ENCODE measurements around the gene KMO.

KMO gene

DNA sequence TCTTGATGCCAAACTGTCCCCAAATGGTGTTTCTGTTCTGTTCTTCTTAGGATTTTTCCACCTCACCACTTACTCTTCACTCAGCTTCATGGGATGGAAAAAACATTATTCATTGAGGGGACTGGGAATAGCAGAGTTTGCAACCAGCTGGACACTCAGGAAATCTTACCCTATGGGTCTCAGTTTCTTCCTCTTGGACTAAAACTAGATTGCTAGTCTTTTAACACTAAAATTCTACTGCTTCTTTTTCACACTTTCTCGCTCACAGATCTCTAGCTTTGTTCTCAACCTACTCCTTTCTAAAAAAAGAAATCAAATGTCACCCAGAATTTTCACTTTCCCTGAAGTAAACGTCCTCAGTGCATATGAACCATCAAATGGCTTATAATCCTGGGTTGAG, 4.8 kb downstream of the KMO start:
- no peak for DNase-seq (ENCODE audit: low read depth in 2 of 3, low spot score in 1 of 3)

DNA sequence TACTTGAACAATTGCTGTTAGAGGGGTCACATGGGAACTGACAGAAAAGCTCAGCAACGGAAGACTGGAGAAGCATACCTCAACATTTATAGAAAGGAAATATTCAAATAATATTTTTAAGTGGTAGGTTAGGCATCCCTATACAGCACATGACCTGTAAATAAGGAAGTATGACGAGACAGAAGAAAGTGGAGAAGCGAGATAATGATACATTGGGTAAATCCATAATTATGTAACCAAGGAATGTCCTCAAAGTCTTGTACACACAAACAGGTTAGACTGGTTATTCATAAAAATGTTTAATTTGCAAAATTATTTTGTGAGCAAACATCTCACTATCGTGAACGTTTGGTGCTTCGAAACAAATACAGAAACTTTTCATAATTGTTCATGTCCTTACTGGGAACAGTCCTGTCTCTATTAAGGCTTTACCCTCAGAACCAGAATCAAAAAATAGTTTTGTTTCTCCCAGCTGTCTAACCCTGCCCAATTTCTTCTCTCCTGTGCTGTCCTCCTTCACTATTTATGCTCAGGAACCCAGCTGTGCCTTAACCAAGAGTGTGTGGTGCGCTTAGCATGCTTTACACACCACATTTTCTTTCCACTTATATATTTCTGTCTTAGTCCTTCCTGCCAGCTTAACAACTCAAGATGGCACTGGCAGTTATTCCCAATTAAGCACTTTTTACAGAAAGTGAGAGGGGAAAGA, 10.2 kb downstream of the KMO start:
- DNase-seq (ENCODE audit: low read depth in 2 of 3, low spot score in 1 of 3): no peak

DNA sequence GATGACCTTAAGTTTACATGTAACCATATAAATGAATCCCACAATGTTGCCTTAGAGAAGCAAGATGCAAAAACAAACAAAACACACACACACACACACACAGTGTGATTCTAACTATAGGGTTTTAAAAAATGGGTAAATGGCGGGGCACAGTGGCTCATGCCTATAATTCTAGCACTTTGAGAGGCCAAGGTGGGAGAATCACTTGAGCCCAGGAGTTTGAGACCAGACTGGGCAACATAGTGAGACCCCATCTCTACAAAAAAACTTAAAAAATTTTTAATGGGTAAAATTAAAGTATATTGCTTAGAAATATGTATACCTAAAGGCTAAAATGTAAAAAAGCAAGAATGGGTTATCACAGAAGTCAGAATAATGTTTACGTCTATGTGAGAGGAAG, 15.8 kb downstream of the KMO start:
- DNase-seq (ENCODE audit: low read depth in 2 of 3, low spot score in 1 of 3): no peak

DNA sequence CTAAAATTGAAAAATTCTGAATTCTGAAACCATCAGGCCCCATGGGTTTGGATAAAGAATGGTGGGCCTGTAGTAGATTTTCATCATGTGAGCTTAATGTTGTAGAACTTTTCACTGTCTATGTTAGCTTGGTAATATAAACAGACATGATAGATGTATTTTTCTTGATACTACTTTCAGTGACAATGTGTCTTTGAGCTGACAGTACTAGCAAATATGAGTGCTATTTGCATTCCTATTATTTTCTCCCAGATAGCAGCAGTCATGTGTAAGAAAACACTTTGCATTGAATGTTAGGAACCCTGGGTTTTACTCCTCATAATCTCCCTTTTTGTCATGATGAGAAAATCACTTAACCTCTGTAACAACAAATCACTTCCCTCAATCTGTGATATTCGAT, 18.1 kb downstream of the KMO start:
- DNase-seq (ENCODE audit: low read depth in 2 of 3, low spot score in 1 of 3): no peak

DNA sequence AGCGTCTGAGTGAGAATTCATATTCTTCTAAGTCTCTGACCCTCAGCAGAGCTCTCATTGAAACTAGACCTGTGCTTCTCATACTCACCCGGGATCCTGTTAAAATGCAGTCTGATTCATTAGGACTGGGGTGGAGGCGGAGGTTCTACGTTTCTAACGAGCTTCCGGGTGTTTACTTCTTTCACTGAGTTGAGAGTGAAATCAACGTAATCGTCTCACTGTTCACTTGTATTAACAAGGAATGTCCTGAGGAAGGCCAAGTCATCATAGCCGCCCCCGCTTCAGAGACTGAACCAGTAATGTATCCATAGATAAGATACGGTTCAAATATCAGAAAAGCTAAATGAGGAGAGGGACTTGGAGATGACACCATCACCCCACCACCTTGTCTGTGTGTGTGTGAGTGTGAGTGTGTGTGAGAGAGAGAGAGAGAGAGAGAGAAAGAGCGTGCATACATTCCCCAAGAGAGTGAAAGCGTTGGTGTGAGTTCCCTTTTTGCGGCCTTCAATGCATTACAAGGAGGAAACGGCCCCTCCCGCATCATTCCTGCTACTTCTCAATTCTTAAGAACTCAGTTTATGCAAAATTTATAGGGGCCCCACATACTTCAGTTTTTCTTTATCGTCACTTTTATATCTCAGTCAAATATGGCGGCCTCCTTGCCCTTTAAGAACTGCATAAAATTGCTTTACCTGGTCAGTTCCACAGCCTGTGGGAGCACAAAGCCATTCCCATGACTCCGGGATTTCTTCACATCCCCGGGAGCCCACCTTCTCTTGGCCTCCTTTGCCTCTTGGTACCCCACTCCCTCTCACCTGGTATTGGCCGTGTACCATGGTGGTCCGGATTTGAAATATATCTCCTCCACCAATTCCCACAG, 19.8 kb downstream of the KMO start:
- peak; percentile 20 to 54 (median 26) for DNase-seq (ENCODE audit: low read depth in 2 of 3, low spot score in 1 of 3)

DNA sequence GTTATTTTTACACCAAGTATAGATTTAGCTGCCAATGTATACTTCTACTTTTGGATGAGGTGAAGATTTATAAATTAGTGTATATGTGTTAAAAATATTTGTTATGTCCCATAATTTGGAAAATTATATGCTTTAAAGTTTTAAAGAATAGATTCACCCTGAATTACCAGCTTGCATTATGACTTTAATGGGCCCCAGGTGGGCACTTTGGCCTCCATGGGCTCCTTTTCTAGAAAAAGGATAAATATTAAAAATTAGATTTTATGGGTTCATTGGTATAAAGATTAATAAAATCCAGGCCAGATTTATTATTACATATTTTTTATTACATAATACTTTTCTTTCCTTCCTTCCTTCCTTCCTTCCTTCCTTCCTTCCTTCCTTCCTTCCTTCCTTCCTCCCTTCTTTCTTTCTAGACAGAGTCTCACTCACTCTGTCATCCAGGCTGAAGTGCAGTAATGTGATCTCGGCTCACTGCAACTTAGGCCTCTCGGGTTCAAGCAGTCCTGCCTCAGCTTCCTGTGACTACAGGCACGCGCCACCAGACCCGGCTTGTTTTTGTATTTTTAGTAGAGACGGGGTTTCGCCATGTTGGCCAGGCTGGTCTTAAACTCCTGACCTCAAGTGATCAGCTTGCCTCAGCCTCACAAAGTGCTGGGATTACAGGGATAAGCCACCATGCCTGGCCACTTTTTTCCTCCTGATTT, 21.9 kb downstream of the KMO start:
- DNase-seq (ENCODE audit: low read depth in 2 of 3, low spot score in 1 of 3): no peak

DNA sequence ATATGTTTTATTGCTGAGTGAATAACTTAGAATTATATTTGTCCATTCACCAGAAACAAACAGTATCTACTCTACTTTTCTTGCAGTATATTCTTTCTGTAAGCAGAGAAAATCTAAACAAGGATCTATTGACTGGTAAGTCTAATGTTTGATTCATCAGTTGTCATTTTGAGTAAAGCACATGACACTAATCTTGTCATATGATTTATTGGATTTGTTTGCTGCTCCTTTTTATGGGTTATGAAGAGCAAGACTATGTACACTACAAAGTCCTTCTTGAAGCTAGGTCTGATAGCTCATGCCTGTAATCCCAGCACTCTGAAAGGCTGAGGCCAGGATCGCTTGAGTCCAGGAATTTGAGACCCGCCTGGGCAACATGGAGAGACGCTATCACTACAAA, 23.3 kb downstream of the KMO start:
- no peak for DNase-seq (ENCODE audit: low read depth in 2 of 3, low spot score in 1 of 3)

DNA sequence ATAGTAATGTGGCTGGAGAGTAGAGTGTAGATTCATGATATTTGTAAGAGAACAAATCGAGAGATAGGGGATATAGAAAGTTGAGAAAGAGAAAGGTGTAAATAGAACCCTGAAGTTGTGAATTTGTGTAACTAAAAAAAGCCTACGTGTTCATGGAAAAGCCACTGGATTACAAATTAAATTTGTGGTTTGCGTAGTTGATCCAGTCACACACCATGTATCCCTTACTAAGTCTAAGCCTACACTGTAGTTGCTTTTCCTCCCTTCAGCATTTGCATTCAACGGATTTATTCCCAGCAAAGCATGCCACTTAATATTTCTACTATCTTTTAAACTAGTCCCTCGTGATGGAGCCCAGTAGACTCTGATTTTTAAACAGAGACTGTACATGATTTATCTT, 24.9 kb downstream of the KMO start:
- DNase-seq (ENCODE audit: low read depth in 2 of 3, low spot score in 1 of 3): no peak

DNA sequence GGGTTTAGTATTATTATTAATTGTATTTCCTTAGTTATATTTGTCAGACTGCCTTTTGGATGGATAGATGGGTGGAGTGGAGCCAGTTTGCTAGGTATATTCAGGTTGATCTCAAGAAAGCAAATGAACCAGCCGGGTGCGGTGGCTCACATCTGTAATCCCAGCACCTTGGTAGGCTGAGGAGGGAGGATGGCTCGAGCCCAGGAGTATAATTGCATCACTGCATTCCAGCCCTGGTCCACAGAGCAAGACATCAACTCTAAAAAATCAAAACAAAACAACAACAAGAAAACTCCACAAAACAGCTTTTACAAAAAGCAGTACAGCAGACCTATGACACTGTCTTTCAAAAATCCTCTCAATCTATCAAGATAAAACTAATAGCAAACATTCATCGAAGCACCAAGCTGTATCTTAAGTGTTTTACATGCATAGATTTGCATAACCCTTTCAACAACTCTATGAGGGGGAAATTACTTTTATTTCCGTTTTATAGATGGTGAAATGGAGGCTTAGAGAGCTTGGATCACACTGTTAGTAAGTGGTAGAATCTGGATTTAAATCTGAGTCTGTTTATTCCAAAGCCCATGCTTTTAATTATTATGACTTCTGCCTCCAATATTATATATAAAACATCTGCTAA, 25.5 kb downstream of the KMO start:
- no peak for DNase-seq (ENCODE audit: low read depth in 2 of 3, low spot score in 1 of 3)

DNA sequence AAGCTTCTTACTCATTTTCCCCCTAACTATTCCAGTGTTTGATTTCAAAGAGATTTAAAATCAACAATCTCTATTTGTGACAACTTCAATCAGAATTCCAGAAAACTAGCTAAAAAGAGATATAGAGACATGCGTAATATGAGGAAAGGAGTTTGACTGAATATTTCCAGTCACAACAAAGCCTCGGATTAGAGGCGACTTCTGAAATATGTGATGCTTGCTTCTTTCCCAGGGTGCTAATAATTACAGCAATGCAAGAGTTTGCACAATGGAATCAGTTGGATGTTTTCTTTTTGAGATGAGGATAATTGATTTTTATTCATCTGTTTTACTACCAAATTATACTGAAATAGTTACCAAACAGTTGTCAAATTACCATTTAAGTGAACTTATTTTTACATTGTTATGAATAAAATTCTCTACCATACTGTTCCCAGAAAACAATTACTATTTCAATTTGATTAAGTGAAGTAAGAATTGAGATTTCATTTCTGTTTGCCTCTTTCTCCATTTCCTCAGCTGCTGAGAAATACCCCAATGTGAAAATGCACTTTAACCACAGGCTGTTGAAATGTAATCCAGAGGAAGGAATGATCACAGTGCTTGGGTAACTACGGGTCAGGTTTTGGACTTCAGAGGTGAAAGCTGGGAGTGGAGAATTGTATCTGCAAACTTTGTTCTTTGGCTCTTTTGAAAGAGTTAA, 28.1 kb downstream of the KMO start:
- DNase-seq (ENCODE audit: low read depth in 2 of 3, low spot score in 1 of 3): no peak

DNA sequence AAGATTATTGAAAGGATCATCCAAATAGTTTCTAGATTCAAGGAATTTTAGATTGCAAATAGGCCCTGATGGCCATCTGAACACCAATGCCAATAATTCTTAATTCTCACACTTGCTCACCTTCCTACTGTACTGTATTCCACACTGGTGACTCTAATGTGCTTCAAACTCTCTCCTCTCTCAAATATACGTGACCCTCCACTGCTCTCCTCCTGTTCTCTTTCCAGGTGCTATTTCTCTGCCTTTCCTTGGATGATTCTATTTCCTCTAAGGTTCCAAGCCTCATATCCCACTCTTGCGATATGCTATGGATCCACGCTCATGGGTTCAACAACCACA, 28.6 kb downstream of the KMO start:
- DNase-seq (ENCODE audit: low read depth in 2 of 3, low spot score in 1 of 3): no peak

DNA sequence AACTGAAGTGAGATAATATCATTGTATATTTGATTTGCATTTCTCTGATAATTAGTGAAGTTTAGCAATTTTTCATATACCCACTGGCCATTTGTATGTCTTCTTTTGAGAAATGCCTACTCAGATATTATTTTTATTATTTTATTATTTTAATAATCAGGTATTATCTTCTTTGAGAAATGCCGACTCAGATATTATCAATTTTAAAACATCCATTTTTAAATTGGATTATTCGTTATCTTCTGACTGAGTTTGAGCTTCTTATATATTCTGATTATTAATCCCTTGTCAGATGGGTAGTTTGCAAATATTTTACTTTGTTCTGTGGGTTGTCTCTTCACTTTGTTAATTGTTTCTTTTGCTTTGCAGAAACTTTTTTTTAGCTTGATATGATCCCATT, 37.7 kb downstream of the KMO start:
- DNase-seq (ENCODE audit: low read depth in 2 of 3, low spot score in 1 of 3): no peak

DNA sequence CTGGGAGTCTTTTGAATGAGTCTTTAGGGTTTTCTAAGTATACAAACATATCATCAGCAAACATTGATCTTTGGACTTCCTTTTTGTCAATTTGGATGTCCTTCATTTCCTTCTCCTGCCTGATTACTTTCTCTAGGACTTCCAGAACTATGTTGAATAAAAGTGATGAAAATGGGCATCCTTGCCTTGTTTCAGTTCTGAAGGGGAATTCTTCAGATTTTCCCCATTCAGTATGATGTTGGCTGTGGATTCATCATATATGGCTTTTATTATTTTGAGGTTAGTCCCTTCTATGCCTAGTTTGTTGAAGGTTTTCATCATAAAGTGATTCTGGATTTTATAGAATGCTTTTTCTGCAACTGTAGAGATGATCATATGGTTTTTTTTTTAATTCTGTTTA, 42.0 kb downstream of the KMO start:
- no peak for DNase-seq (ENCODE audit: low read depth in 2 of 3, low spot score in 1 of 3)

DNA sequence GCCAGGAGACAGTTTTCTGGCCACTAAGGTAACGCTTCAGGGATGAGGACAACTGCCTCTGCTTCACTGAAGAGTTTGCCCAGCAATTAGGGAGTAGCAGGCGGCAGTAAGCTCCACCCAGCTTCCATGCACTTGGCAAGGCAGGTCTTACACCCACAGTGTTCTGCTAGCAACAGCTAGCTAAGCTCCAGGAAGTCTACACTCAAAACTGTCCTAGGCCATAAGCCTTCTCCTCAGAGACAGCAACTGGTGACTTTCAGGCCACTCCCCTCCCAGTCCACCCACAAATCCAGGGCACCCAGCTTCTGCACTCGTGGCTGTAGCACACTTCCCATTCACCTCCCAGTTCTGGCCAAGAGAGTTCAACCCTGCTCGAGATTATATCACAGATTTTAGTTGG, 47.3 kb downstream of the KMO start:
- DNase-seq (ENCODE audit: low read depth in 2 of 3, low spot score in 1 of 3): no peak

DNA sequence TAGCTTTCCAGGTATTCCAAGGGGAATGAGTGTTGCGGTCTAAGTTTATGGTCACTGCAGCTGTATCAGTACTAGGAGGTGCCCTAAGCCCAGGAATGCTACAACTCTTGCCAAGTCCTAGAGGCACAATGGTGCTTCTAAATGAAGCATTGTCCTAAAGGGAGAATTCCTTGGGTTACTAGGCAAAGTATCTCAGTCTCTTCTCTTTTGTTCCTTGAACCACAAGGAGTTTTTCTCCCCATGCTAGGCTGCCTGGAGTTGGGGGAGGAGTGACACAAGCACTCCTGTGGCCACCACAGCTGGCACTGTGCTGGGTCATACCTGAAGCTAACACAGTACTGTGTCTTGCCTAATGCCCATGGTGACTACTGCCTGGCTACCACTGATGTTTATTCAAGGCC, 50.7 kb downstream of the KMO start:
- DNase-seq (ENCODE audit: low read depth in 2 of 3, low spot score in 1 of 3): no peak

DNA sequence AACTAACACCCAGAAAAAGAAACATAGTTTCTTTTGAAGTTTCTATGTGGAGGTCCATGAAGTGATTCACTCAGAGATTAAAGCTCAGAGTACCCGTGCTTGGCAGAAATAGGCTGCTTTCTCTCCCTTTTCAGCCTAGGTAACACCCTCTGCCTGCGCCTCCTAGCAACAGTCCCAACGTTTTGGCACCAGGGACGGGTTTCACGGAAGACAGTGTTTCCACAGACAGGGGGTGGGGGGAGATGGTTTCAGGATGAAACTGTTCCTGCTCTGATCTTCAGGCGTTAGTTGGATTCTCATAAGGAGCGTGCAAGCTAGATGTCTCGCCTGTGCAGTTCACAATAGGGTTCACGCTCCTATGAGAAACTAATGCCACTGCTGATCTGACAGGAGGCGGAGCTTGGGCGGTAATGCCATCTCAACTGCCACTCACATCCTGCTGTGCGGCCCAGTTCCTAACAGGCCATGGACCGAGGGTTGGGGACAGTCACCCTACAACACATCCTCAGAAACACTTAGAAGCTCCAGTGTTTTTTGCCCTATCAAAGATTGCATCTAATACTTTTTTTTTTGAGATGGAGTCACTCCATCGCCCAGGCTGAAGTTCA, 54.8 kb downstream of the KMO start:
- DNase-seq (ENCODE audit: low read depth in 2 of 3, low spot score in 1 of 3): no peak

DNA sequence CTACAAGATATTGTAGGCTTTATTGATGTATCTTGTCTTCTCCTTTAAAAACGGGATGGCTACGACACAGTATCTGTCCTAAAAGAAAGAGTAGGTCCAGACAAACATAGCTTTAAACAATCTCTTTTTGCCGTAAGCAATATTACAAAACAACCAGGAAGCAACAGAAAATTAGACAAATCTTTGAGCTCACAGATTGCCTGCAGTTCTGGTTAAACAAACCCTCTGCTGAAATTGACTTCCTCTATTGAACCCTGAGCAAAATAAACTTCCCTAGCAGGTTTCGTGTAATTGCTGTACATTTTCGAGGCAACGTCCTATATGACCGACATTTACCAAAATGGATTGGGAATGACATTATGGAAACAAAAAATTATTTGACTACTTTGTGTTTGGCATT, 57.3 kb downstream of the KMO start:
- no peak for DNase-seq (ENCODE audit: low read depth in 2 of 3, low spot score in 1 of 3)

DNA sequence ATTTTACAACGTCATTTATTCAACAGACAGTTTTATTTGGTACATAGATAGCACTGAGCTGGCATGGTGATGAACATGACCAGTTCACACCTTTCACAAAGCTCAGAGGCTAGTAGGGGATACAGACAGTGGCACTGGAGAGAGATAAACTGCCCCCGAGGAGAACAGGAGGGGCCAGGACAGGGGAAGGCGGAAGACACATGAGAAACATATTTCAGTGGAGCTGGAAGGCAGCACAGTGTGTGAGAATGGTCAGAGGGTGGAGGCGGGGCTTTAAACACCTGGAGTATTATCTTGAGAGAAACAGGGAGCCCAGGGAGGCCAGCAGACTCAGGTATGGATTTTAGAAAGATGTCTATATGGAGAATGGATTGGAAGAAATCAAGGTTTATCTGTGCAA, 58.5 kb downstream of the KMO start:
- DNase-seq (ENCODE audit: low read depth in 2 of 3, low spot score in 1 of 3): no peak

DNA sequence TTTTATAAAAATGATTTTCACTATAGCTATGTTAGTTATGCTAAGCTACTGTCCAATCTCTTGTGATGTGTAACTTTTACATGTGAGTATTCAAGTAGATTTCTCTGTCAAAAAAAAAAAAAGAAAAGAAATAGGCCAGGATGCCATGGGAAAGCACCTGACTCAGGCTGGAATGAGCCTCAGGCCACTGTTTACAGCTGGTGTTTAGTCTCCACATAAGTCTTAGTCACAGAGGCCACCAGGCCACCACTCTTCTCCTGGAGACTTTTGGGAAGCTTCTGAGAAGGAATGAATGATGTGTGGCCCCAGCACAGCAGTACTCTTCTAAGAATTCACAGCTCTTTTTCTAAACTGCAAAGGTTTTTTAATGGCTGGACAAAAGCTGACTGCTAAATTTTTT, 59.1 kb downstream of the KMO start:
- DNase-seq (ENCODE audit: low read depth in 2 of 3, low spot score in 1 of 3): no peak

DNA sequence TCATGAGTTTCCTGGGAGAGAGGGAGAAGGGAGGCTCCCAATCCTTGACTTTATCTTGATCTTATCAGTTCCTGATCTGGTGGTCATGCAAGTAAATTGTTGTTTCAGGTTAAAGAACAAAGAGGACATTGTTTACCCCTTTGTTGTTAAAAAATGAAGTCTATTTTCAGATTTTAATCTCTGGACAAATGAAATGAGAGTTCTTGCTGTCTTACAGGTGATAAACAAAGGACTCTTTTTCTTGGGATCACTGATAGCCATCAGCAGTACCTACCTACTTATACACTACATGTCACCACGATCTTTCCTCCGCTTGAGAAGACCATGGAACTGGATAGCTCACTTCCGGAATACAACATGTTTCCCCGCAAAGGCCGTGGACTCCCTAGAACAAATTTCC, 59.6 kb downstream of the KMO start:
- DNase-seq (ENCODE audit: low read depth in 2 of 3, low spot score in 1 of 3): no peak

Measured in stimulated activated CD4-positive, alpha-beta T cell treated with anti-CD3 and anti-CD28 coated beads, Interleukin-12 subunit alpha, Interleukin-12 subunit beta, amount 100 ng/mL, for 48 hours (primary cell).